ENCODE results near the gene ANKS1A. TPM values are rescaled to one million over a fixed set of nuclear protein-coding genes. Genes with fewer than 3 reads are reported as not detected.
"Not testable (repeated sequence)": the region's sequence is repeated elsewhere in the genome, so short reads cannot be mapped to it uniquely, and the experiment has no call there.

Gene ANKS1A
- total RNA-seq, 1 experiment from 2014 or later = 24.0 TPM

DNA sequence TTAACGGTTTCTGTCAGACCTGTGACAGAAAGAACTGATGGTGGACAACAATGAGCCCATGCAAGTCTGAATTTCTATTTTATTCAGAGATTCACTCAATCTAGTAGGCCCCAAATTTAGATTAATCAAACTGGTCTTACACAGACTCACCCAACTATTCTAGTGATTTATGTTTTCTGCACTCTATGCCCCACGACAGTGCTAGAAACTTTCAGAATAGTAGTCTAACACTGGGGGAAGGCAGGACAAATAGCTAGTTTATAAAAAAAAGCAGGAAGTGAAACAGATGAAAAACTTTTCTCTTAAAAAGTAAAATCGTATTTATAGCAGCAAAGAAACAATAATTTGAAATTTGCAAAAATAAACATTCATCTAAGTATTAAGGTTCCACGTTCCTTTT lies 247.1 kb downstream of the ANKS1A start:
- BruUV-seq (replicated peaks) = no TSS peak
- TF ChIP-seq, protein P1, sequence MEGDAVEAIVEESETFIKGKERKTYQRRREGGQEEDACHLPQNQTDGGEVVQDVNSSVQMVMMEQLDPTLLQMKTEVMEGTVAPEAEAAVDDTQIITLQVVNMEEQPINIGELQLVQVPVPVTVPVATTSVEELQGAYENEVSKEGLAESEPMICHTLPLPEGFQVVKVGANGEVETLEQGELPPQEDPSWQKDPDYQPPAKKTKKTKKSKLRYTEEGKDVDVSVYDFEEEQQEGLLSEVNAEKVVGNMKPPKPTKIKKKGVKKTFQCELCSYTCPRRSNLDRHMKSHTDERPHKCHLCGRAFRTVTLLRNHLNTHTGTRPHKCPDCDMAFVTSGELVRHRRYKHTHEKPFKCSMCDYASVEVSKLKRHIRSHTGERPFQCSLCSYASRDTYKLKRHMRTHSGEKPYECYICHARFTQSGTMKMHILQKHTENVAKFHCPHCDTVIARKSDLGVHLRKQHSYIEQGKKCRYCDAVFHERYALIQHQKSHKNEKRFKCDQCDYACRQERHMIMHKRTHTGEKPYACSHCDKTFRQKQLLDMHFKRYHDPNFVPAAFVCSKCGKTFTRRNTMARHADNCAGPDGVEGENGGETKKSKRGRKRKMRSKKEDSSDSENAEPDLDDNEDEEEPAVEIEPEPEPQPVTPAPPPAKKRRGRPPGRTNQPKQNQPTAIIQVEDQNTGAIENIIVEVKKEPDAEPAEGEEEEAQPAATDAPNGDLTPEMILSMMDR (IDR thresholded peaks at IDR 0.05; ENCODE audit: insufficient read depth in 1 of 2, low read depth in 1 of 2, low read length in 1 of 2, severe bottlenecking in 1 of 2, unreplicated experiment in 1 of 2) = no peak
- Mint-ChIP-seq H3K27me3 (ENCODE audit: insufficient read depth, unreplicated experiment) (no peaks in the 10 kb centered on the region), H3K36me3 (ENCODE audit: insufficient read depth, unreplicated experiment) (no peaks in the 10 kb centered on the region), H3K9me3 (ENCODE audit: unreplicated experiment) (no peaks in the 10 kb centered on the region), H3K4me3 (ENCODE audit: unreplicated experiment) (no peak overlapping the region), H3K27ac (ENCODE audit: unreplicated experiment) (no peak overlapping the region), H3K4me1 (ENCODE audit: low read depth, unreplicated experiment) (peaks cover 9% of the 10 kb centered on the region)
- Histone ChIP-seq H3K27me3 (replicated peaks; ENCODE audit: control insufficient read depth, insufficient read depth, low read length) (no peaks in the 10 kb centered on the region), H3K36me3 (ENCODE audit: control insufficient read depth, insufficient read depth, low read length) (no peaks in the 10 kb centered on the region), H3K4me3 (ENCODE audit: low read depth, low read length) (no peak overlapping the region), H3K9me3 (no peaks in the 10 kb centered on the region), H3K4me1 (no peaks in the 10 kb centered on the region)
- intact Hi-C loops (cut with micrococcal nuclease; ENCODE audit: unreplicated experiment) = no loop called here
- DNase-seq = no peak
- ChIA-PET POLR2A (no interaction called here), CTCF (no interaction called here)

DNA sequence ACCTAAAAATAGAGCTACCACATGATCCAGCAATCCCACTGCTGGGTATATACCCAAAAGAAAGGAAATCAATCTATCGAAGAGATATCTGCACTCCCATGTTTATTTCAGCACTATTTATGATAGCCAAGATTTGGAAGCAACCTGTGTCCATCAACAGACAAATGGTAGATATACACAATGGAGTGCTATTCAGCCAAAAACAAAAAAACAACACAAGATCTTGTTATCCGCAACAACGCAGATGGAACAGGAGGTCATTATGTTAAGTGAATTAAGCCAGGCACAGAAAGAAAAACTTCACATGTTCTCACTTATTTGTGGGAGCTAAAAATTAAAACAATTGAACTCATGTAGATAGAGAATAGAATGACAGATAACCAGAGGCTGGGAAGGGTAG lies 249.1 kb downstream of the ANKS1A start:
- intact Hi-C loops (cut with micrococcal nuclease; ENCODE audit: unreplicated experiment); H3K9me3 Mint-ChIP-seq (ENCODE audit: unreplicated experiment); H3K27me3 Mint-ChIP-seq (ENCODE audit: insufficient read depth, unreplicated experiment): not testable (repeated sequence)

DNA sequence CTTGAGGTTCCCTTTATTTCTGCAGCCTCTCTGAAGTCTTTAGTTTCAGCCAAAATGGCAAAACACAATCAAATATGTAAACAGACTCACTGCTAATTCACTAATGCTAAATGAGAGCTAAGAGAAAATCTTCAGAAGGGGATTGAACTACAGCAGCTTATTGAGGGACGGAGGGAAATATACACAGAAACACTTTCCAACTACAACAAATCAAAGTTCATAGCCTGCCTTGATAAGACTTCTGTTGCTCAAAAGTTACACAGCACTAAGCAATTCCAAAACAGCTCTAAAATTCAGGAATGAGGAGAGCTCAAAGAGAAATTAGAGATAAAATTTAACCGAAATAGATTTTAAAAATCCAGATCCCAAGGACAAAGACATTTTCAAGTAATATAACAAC lies 250.4 kb downstream of the ANKS1A start:
- CTCF ChIA-PET = interaction anchor here (0.6 to 1.7 kb wide), 10 partner anchors 27 to 272 kb away, joined by 3 to 22 read pairs (median 4); partner anchors contain the start of gene ANKS1A

More for the DNA sequence above, 249.1 kb downstream of the ANKS1A start:
- H3K9me3 ChIP-seq; POLR2A ChIA-PET; H3K36me3 Mint-ChIP-seq (ENCODE audit: insufficient read depth, unreplicated experiment); DNase-seq; H3K36me3 ChIP-seq (ENCODE audit: control insufficient read depth, insufficient read depth, low read length); H3K4me1 Mint-ChIP-seq (ENCODE audit: low read depth, unreplicated experiment); H3K27me3 ChIP-seq (replicated peaks; ENCODE audit: control insufficient read depth, insufficient read depth, low read length); H3K4me3 ChIP-seq (ENCODE audit: low read depth, low read length); BruUV-seq (replicated peaks); H3K27ac Mint-ChIP-seq (ENCODE audit: unreplicated experiment); H3K4me1 ChIP-seq; H3K4me3 Mint-ChIP-seq (ENCODE audit: unreplicated experiment): not testable (repeated sequence)
- CTCF ChIA-PET = interaction anchor here (0.6 kb wide), 1 partner anchor 123 kb away, joined by 5 read pairs; no protein-coding TSS in a partner anchor

More for the DNA sequence above, 250.4 kb downstream of the ANKS1A start:
- no peaks in the 10 kb centered on the region for H3K36me3 Mint-ChIP-seq (ENCODE audit: insufficient read depth, unreplicated experiment)
- Histone ChIP-seq H3K36me3 (ENCODE audit: control insufficient read depth, insufficient read depth, low read length) (no peaks in the 10 kb centered on the region), H3K27me3 (replicated peaks; ENCODE audit: control insufficient read depth, insufficient read depth, low read length) (no peaks in the 10 kb centered on the region), H3K9me3 (no peaks in the 10 kb centered on the region), H3K4me1 (no peaks in the 10 kb centered on the region), H3K4me3 (ENCODE audit: low read depth, low read length) (no peak overlapping the region)
- H3K27me3 Mint-ChIP-seq (ENCODE audit: insufficient read depth, unreplicated experiment) = no peaks in the 10 kb centered on the region
- BruUV-seq (replicated peaks) = no TSS peak
- DNase-seq = no peak
- no peak overlapping the region for H3K27ac Mint-ChIP-seq (ENCODE audit: unreplicated experiment)
- intact Hi-C loops (cut with micrococcal nuclease; ENCODE audit: unreplicated experiment) = no loop called here
- peaks cover 9% of the 10 kb centered on the region for H3K4me1 Mint-ChIP-seq (ENCODE audit: low read depth, unreplicated experiment)
- no peaks in the 10 kb centered on the region for H3K9me3 Mint-ChIP-seq (ENCODE audit: unreplicated experiment)
- H3K4me3 Mint-ChIP-seq (ENCODE audit: unreplicated experiment) = no peak overlapping the region
- POLR2A ChIA-PET = no interaction called here
- TF ChIP-seq, protein P1 (IDR thresholded peaks at IDR 0.05; ENCODE audit: insufficient read depth in 1 of 2, low read depth in 1 of 2, low read length in 1 of 2, severe bottlenecking in 1 of 2, unreplicated experiment in 1 of 2) = no peak
